Activated naive CD4-positive, alpha-beta T cell treated with anti-CD3 and anti-CD28 coated beads, Interleukin-2, amount 50 U/mL, for 24 hours (primary cell): ENCODE measurements around the gene C6orf52.
"Not testable (repeated sequence)": the region's sequence is repeated elsewhere in the genome, so short reads cannot be mapped to it uniquely, and the experiment has no call there.

Experiments
- H3K27ac Mint-ChIP-seq: one replicate; pipeline ENCODE4 v1.8.0; 2021; ENCODE audit warnings: mild to moderate bottlenecking, mixed read lengths
- H3K27me3 Mint-ChIP-seq: one replicate; pipeline ENCODE4 v1.8.0; 2021; ENCODE audit warnings: mixed read lengths
- H3K36me3 Mint-ChIP-seq: one replicate; pipeline ENCODE4 v1.8.0; 2021; ENCODE audit warnings: mixed read lengths
- H3K4me1 Mint-ChIP-seq: one replicate; pipeline ENCODE4 v1.8.0; 2021; ENCODE audit warnings: mixed read lengths
- H3K4me3 Mint-ChIP-seq: one replicate; pipeline ENCODE4 v1.8.0; 2021; ENCODE audit warnings: mild to moderate bottlenecking, mixed read lengths
- H3K9me3 Mint-ChIP-seq: one replicate; pipeline ENCODE4 v1.8.0; 2021; ENCODE audit warnings: mixed read lengths

Gene C6orf52

GRCh38 chr6:10694302-10695085 is at the start of gene C6orf52, which contains the start of gene PAK1IP1:
C6orf52 (minus strand) TSS chr6:10694616; CDS start chr6:10687550, 7,066 bp downstream.
PAK1IP1 (plus strand) TSS chr6:10694972; CDS start chr6:10694986, 14 bp downstream.
- H3K9me3 Mint-ChIP-seq: no peaks in the 10 kb centered on the region
- no peaks in the 10 kb centered on the region for H3K27me3 Mint-ChIP-seq
- H3K27ac Mint-ChIP-seq: peak within 1 kb of the TSS; percentile 100
- H3K4me1 Mint-ChIP-seq: peaks cover 38% of the 10 kb centered on the region
- H3K36me3 Mint-ChIP-seq: peaks cover 16% of the 10 kb centered on the region
- H3K4me3 Mint-ChIP-seq: peak within 1 kb of the TSS; percentile 91

- Mint-ChIP-seq H3K27ac (no peak overlapping the region), H3K4me1 (peaks cover 12% of the 10 kb centered on the region), H3K9me3 (no peaks in the 10 kb centered on the region), H3K27me3 (no peaks in the 10 kb centered on the region), H3K4me3 (no peak overlapping the region), H3K36me3 (no peaks in the 10 kb centered on the region)
Measured at GRCh38 chr6:10743515-10743914, 49.1 kb upstream of the C6orf52 start.

GRCh38 chr6:10742251-10742650 is 47.8 kb upstream of the C6orf52 start:
- H3K4me3 Mint-ChIP-seq: no peak overlapping the region
- H3K27me3 Mint-ChIP-seq: no peaks in the 10 kb centered on the region
- no peaks in the 10 kb centered on the region for H3K36me3 Mint-ChIP-seq
- H3K27ac Mint-ChIP-seq: no peak overlapping the region
- H3K4me1 Mint-ChIP-seq: peaks cover 11% of the 10 kb centered on the region
- H3K9me3 Mint-ChIP-seq: no peaks in the 10 kb centered on the region

GRCh38 chr6:10741643-10742042 is 47.2 kb upstream of the C6orf52 start:
- H3K9me3 Mint-ChIP-seq, H3K27me3 Mint-ChIP-seq, H3K27ac Mint-ChIP-seq, H3K4me1 Mint-ChIP-seq, H3K36me3 Mint-ChIP-seq, H3K4me3 Mint-ChIP-seq: not testable (repeated sequence)

GRCh38 chr6:10740061-10740460 is 45.6 kb upstream of the C6orf52 start:
- no peaks in the 10 kb centered on the region for H3K4me1 Mint-ChIP-seq

GRCh38 chr6:10736731-10737130 is 42.3 kb upstream of the C6orf52 start:
- H3K9me3 Mint-ChIP-seq: no peaks in the 10 kb centered on the region

More at GRCh38 chr6:10740061-10740460, 45.6 kb upstream of the C6orf52 start:
- H3K9me3 Mint-ChIP-seq: no peaks in the 10 kb centered on the region
- H3K27me3 Mint-ChIP-seq: no peaks in the 10 kb centered on the region
- no peak overlapping the region for H3K27ac Mint-ChIP-seq
- no peak overlapping the region for H3K4me3 Mint-ChIP-seq
- H3K36me3 Mint-ChIP-seq: no peaks in the 10 kb centered on the region

GRCh38 chr6:10733863-10734262 is 39.4 kb upstream of the C6orf52 start:
- H3K27ac Mint-ChIP-seq: peak overlapping the region; percentile 53
- no peaks in the 10 kb centered on the region for H3K9me3 Mint-ChIP-seq
- H3K27me3 Mint-ChIP-seq: no peaks in the 10 kb centered on the region
- no peaks in the 10 kb centered on the region for H3K4me1 Mint-ChIP-seq
- no peak overlapping the region for H3K4me3 Mint-ChIP-seq
- peaks cover 2% of the 10 kb centered on the region for H3K36me3 Mint-ChIP-seq

More at GRCh38 chr6:10736731-10737130, 42.3 kb upstream of the C6orf52 start:
- Mint-ChIP-seq H3K4me1 (no peaks in the 10 kb centered on the region), H3K36me3 (no peaks in the 10 kb centered on the region), H3K27ac (no peak overlapping the region), H3K27me3 (no peaks in the 10 kb centered on the region), H3K4me3 (no peak overlapping the region)

- peak overlapping the region; percentile 53 for H3K27ac Mint-ChIP-seq
- no peaks in the 10 kb centered on the region for H3K4me1 Mint-ChIP-seq
- peaks cover 2% of the 10 kb centered on the region for H3K36me3 Mint-ChIP-seq
- H3K27me3 Mint-ChIP-seq: no peaks in the 10 kb centered on the region
- no peaks in the 10 kb centered on the region for H3K9me3 Mint-ChIP-seq
- no peak overlapping the region for H3K4me3 Mint-ChIP-seq
Measured at GRCh38 chr6:10733151-10733715, 38.8 kb upstream of the C6orf52 start.

- no peak overlapping the region for H3K4me3 Mint-ChIP-seq
- H3K36me3 Mint-ChIP-seq: peaks cover 7% of the 10 kb centered on the region
- no peak overlapping the region for H3K27ac Mint-ChIP-seq
- peaks cover 14% of the 10 kb centered on the region for H3K4me1 Mint-ChIP-seq
- H3K27me3 Mint-ChIP-seq: no peaks in the 10 kb centered on the region
- no peaks in the 10 kb centered on the region for H3K9me3 Mint-ChIP-seq
Measured at GRCh38 chr6:10730254-10730653, 35.8 kb upstream of the C6orf52 start.

GRCh38 chr6:10725716-10726115 is 31.3 kb upstream of the C6orf52 start:
- Mint-ChIP-seq H3K27me3 (no peaks in the 10 kb centered on the region), H3K36me3 (peaks cover 7% of the 10 kb centered on the region), H3K27ac (no peak overlapping the region), H3K4me3 (no peak overlapping the region), H3K9me3 (no peaks in the 10 kb centered on the region), H3K4me1 (peaks cover 52% of the 10 kb centered on the region)

GRCh38 chr6:10725044-10725443 is 30.6 kb upstream of the C6orf52 start:
- H3K27me3 Mint-ChIP-seq: no peaks in the 10 kb centered on the region
- no peak overlapping the region for H3K27ac Mint-ChIP-seq

GRCh38 chr6:10723567-10723881 is 29.1 kb upstream of the C6orf52 start:
- H3K36me3 Mint-ChIP-seq: peaks cover 4% of the 10 kb centered on the region
- peak overlapping the region; percentile 96 for H3K4me3 Mint-ChIP-seq
- H3K9me3 Mint-ChIP-seq: no peaks in the 10 kb centered on the region
- no peaks in the 10 kb centered on the region for H3K27me3 Mint-ChIP-seq
- H3K27ac Mint-ChIP-seq: peak overlapping the region; percentile 95
- H3K4me1 Mint-ChIP-seq: peaks cover 58% of the 10 kb centered on the region

More at GRCh38 chr6:10725044-10725443, 30.6 kb upstream of the C6orf52 start:
- H3K9me3 Mint-ChIP-seq: no peaks in the 10 kb centered on the region
- peaks cover 5% of the 10 kb centered on the region for H3K36me3 Mint-ChIP-seq
- peaks cover 52% of the 10 kb centered on the region for H3K4me1 Mint-ChIP-seq
- H3K4me3 Mint-ChIP-seq: no peak overlapping the region

- Mint-ChIP-seq H3K36me3 (peaks cover 3% of the 10 kb centered on the region), H3K4me3 (peak within 1 kb of the TSS; percentile 96), H3K4me1 (peaks cover 56% of the 10 kb centered on the region), H3K9me3 (no peaks in the 10 kb centered on the region), H3K27ac (peak within 1 kb of the TSS; percentile 95), H3K27me3 (no peaks in the 10 kb centered on the region)
Measured at GRCh38 chr6:10722820-10723566, 28.6 kb upstream of the C6orf52 start, which contains the start of gene TMEM14C. TMEM14C (plus strand) TSS chr6:10723070; CDS start chr6:10724614, 1,544 bp downstream.

GRCh38 chr6:10722570-10722819 is 28.1 kb upstream of the C6orf52 start:
- Mint-ChIP-seq H3K9me3 (no peaks in the 10 kb centered on the region), H3K4me3 (peak overlapping the region; percentile 96), H3K4me1 (peaks cover 54% of the 10 kb centered on the region), H3K27me3 (no peaks in the 10 kb centered on the region), H3K27ac (peak overlapping the region; percentile 71), H3K36me3 (peaks cover 2% of the 10 kb centered on the region)

- peaks cover 51% of the 10 kb centered on the region for H3K4me1 Mint-ChIP-seq
- peak overlapping the region; percentile 82 for H3K27ac Mint-ChIP-seq
- H3K27me3 Mint-ChIP-seq: no peaks in the 10 kb centered on the region
- H3K4me3 Mint-ChIP-seq: peak overlapping the region; percentile 96
- H3K9me3 Mint-ChIP-seq: no peaks in the 10 kb centered on the region
- no peaks in the 10 kb centered on the region for H3K36me3 Mint-ChIP-seq
Measured at GRCh38 chr6:10721850-10722569, 27.6 kb upstream of the C6orf52 start.
